ENCODE measurements around the gene DNHD1.

DNA sequence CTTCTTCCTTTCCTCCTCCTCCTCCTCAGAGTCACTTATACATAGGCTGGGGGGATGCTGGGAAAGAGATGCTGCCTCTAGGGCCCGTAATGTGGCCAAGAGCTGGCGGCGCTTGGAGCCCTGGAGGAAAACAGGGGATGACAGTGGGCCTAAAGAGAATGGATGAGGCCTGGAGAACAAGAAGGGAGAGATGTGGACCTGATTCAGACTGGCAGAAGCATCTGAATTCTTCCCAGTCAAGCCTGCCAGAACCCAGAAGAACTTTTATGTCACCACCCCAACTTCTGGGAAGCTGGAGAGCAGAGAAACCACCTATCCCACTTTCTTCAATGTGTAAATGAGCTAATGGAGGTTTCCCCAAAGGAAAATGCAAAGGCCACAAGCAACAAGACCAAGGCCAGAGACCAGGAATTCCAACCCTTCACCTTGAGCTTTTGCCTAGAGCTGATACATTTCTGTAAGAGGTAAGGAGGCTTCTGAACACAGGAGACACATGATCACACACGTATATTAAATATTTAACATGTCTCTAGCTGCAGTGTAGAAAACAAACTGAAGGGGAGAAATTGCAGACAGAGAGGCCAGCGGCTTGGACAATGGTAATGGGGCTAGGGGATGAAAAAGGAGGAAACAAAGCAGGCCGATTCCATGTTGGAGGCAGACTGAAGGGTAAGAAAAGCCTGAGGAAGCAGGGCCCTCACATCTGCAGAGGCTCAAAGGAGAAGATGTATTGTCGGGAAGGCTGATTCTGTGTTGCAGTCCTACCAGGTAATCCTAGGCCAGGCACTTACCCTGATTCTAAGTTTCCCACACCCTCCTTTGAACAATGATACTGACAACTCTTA, 105.2 kb downstream of the DNHD1 start:
- TF ChIP-seq POLR2AphosphoS5 (IDR thresholded peaks at IDR 0.05; ENCODE audit: low read depth, low read length) = no peak
- TF ChIP-seq, protein P1, sequence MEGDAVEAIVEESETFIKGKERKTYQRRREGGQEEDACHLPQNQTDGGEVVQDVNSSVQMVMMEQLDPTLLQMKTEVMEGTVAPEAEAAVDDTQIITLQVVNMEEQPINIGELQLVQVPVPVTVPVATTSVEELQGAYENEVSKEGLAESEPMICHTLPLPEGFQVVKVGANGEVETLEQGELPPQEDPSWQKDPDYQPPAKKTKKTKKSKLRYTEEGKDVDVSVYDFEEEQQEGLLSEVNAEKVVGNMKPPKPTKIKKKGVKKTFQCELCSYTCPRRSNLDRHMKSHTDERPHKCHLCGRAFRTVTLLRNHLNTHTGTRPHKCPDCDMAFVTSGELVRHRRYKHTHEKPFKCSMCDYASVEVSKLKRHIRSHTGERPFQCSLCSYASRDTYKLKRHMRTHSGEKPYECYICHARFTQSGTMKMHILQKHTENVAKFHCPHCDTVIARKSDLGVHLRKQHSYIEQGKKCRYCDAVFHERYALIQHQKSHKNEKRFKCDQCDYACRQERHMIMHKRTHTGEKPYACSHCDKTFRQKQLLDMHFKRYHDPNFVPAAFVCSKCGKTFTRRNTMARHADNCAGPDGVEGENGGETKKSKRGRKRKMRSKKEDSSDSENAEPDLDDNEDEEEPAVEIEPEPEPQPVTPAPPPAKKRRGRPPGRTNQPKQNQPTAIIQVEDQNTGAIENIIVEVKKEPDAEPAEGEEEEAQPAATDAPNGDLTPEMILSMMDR (IDR thresholded peaks at IDR 0.05) = no peak

Measured in Panc1 (cell line).